ENCODE measurements around the gene SPINK2. TPM values are rescaled to one million over a fixed set of nuclear protein-coding genes. Genes with fewer than 3 reads are reported as not detected.

The SPINK2 gene
- total RNA-seq, 4 donors from 2014 or later: 2.1 TPM; not detected in 3

DNA sequence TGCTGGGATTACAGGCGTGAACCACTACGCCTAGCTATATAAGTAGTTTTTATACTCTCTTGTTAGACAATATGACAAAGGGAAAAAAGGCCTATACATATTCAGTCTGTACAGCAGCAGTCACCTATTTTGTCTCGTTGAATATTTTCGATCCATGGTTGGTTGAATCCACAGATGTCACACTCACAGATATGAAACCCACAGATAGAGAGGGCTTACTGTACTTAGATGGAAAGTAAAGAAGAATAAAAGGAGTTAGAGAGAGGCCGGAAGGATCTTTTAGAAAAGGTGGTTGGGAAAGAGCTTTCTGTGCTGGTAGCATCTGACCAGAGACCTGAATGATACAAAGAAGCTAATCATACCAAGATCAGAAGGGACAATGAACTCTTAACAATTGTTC lies 38.3 kb upstream of the SPINK2 start:
- H3K4me1 ChIP-seq: no peaks in the 10 kb centered on the region
- no peak overlapping the region for H3K4me3 ChIP-seq (replicated peaks in 1 of 3)
- H3K27me3 ChIP-seq: no peaks in the 10 kb centered on the region
- no peaks in the 10 kb centered on the region for H3K9me3 ChIP-seq
- WGBS, 2 donors: 96 to 98% methylated on average over 5 of the region's 5 CpGs
- DNase-seq: no peak
- H3K27ac ChIP-seq: no peak overlapping the region
- intact Hi-C loops (cut with DNase I): no loop called here
- no peaks in the 10 kb centered on the region for H3K36me3 ChIP-seq
- no peak for TF ChIP-seq POLR2A (IDR thresholded peaks at IDR 0.05)
- TF ChIP-seq, protein P1, sequence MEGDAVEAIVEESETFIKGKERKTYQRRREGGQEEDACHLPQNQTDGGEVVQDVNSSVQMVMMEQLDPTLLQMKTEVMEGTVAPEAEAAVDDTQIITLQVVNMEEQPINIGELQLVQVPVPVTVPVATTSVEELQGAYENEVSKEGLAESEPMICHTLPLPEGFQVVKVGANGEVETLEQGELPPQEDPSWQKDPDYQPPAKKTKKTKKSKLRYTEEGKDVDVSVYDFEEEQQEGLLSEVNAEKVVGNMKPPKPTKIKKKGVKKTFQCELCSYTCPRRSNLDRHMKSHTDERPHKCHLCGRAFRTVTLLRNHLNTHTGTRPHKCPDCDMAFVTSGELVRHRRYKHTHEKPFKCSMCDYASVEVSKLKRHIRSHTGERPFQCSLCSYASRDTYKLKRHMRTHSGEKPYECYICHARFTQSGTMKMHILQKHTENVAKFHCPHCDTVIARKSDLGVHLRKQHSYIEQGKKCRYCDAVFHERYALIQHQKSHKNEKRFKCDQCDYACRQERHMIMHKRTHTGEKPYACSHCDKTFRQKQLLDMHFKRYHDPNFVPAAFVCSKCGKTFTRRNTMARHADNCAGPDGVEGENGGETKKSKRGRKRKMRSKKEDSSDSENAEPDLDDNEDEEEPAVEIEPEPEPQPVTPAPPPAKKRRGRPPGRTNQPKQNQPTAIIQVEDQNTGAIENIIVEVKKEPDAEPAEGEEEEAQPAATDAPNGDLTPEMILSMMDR (IDR thresholded peaks at IDR 0.05): no peak

DNA sequence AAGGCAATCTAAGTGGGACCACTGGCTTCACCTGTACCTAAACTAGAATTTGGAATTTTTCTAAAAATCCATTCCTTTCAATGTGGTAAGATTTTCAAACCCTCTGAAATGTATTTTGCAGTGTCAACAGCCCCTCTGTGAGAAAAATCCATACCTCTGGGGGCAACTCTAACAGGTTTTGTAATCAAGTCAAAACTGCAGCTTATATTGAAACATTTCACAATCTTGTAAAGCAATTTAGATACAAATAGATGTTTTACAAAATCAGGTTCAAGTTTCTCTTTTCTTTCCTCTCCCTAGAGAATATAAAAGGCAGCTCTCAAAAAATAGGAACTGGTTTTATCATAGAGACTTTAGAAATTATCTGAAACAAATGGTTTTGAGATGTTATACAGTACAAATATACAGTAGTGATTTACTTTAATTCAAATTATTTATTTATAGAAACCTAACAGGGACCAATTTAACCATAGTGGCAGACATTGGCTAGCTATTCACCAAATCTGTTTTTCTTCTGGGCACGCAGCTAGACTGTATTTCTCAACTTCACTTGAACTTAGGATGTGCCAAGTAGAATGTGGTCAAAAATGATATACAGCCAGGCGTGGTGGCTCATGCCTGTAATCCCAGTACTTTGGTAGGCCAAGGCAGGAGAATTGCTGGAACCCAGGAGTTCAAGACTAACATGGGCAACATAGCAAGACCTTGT lies 36.3 kb upstream of the SPINK2 start:
- WGBS, 2 donors: 88 to 91% methylated on average over 2 of the region's 2 CpGs
- Histone ChIP-seq H3K36me3 (no peaks in the 10 kb centered on the region), H3K4me1 (no peaks in the 10 kb centered on the region), H3K4me3 (replicated peaks in 1 of 3) (no peak overlapping the region), H3K27me3 (no peaks in the 10 kb centered on the region), H3K9me3 (no peaks in the 10 kb centered on the region), H3K27ac (no peak overlapping the region)
- intact Hi-C loops (cut with DNase I): no loop called here
- no peak for TF ChIP-seq POLR2A (IDR thresholded peaks at IDR 0.05)
- TF ChIP-seq, protein P1 (IDR thresholded peaks at IDR 0.05): no peak
- DNase-seq: no peak

DNA sequence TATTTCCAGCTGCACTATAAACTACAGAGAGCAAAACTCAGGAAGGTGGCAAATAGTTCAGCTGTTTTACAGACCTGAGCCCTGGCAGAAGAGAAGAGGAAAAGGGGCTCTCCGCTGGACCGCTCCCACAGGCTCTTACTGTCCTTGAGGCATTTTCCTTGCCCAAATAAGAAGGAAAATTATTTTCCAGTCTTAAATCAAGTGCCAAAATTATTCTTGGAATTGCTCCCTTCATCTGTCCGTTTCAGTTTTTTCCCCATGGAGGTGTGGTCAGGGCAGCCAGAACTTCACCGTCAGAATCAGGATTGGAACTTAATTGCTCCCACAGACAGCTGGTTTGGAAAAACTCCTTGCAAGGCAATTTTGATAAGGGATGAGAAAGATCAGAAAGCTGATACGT lies 35.2 kb upstream of the SPINK2 start:
- intact Hi-C loops (cut with DNase I): no loop called here
- Histone ChIP-seq H3K4me1 (no peaks in the 10 kb centered on the region), H3K9me3 (no peaks in the 10 kb centered on the region), H3K4me3 (replicated peaks in 1 of 3) (no peak overlapping the region), H3K36me3 (no peaks in the 10 kb centered on the region), H3K27me3 (no peaks in the 10 kb centered on the region), H3K27ac (no peak overlapping the region)
- WGBS, 2 donors: 58 to 67% methylated on average over 5 of the region's 5 CpGs
- no peak for DNase-seq
- no peak for TF ChIP-seq POLR2A (IDR thresholded peaks at IDR 0.05)
- TF ChIP-seq, protein P1 (IDR thresholded peaks at IDR 0.05): no peak

DNA sequence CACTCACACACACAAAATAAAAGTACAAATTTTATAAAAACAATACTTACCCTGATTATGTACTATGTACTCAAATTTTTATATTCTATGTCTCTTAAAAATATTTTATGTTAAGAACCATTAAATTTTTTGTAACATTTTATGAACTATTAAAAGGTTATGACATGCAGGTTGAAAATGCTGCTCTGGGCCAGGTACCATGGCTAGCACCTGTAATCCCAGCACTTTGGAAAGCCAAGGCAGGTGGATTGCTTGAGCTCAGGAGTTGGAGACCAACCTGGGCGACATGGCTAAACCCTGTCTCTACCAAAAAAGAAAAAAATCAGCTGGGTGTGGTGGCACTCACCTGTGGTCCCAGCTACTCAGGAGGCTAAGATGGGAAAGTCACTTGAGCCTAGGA lies 29.4 kb upstream of the SPINK2 start:
- Histone ChIP-seq H3K27ac (no peak overlapping the region), H3K4me3 (replicated peaks in 1 of 3) (no peak overlapping the region), H3K27me3 (no peaks in the 10 kb centered on the region), H3K36me3 (no peaks in the 10 kb centered on the region), H3K4me1 (no peaks in the 10 kb centered on the region), H3K9me3 (no peaks in the 10 kb centered on the region)
- intact Hi-C loops (cut with DNase I): no loop called here
- TF ChIP-seq POLR2A (IDR thresholded peaks at IDR 0.05): no peak
- TF ChIP-seq, protein P1 (IDR thresholded peaks at IDR 0.05): no peak
- WGBS, 2 donors: 85 to 90% methylated on average over 1 of the region's 1 CpG
- DNase-seq: no peak

DNA sequence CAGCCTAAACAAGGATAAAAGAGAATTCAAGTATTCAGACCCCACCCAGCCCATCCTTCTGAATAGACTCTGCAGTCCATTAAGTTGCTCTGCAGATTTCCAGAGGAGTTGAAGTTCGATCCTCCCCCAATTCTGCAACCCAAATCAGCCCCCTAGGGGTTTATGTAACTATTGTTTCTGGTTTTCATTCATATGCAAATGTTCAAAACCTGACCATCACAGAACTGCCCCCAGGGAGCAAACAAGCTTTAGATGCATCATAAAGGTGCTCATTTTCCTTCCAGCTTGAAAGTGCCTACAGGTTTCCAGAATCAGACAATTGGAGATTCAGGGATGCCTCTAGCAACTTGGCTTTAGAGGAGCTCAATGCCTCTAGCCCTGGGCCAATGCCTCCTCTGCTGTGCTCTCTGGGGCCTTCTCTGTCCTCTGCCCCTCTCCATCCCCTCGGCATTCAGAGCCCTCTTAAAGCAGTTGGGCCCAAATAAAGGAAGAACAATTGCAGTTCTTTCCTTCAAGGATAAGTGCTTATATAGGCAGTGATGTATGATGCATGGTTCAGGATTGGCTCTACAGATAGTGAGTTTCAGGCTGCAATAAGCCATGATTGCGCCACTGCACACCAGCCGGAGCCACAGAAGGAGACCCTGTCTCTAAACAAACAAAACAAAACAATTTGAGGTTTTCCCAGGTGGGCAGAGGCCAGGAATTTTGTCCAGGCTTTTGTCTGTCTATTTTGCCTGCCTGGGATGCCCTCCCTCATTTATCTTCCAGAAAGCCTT lies 23.5 kb upstream of the SPINK2 start:
- Histone ChIP-seq H3K27me3 (no peaks in the 10 kb centered on the region), H3K9me3 (no peaks in the 10 kb centered on the region), H3K36me3 (no peaks in the 10 kb centered on the region), H3K27ac (no peak overlapping the region), H3K4me3 (replicated peaks in 1 of 3) (no peak overlapping the region), H3K4me1 (no peaks in the 10 kb centered on the region)
- TF ChIP-seq, protein P1 (IDR thresholded peaks at IDR 0.05): no peak
- TF ChIP-seq POLR2A (IDR thresholded peaks at IDR 0.05): no peak
- intact Hi-C loops (cut with DNase I): no loop called here
- WGBS, 2 donors: 80 to 81% methylated on average over 4 of the region's 4 CpGs
- DNase-seq: no peak

Data from thyroid gland (tissue), 4 donors.